SK-N-SH treated with all-trans-retinoic acid at 6 μM for 48 hours (cell line): ENCODE measurements around the gene TTC28.

ENCODE experiments used
- ATAC-seq: fragments of 200-7000 bp; cut with Tn5 transposase; 3 replicates; pipeline ENCODE4 v1.9.1; 2020; ENCODE audit warnings: mild to moderate bottlenecking, moderate library complexity
- ARNTL ChIP-seq: fragments of 450-650 bp; formaldehyde crosslinking; IDR thresholded peaks from 2 replicates; pipeline ENCODE4 v1.5.0; 2020; ENCODE audit warnings: low read depth, mild to moderate bottlenecking, moderate library complexity, borderline replicate concordance
- BACH2 ChIP-seq: fragments of 250-450 bp; sonication (Bioruptor Pico); IDR thresholded peaks from 2 replicates; pipeline ENCODE4 v1.9.0; 2021; ENCODE audit warnings: mild to moderate bottlenecking, borderline replicate concordance
- CREB5 ChIP-seq: fragments of 250-450 bp; sonication (Bioruptor Pico); IDR thresholded peaks from 2 replicates; pipeline ENCODE4 v1.5.1; 2020; ENCODE audit warnings: low read depth, mild to moderate bottlenecking, moderate library complexity
- CSDC2 ChIP-seq: fragments of 250-450 bp; sonication (Bioruptor Pico); IDR thresholded peaks from 2 replicates; pipeline ENCODE4 v1.5.0; 2020; ENCODE audit warnings: mild to moderate bottlenecking, moderate library complexity
- ESRRG ChIP-seq: fragments of 250-450 bp; sonication (Bioruptor Pico); IDR thresholded peaks from 2 replicates; pipeline ENCODE4 v1.6.1; 2021; ENCODE audit warnings: mild to moderate bottlenecking
- GLIS3 ChIP-seq: fragments of 250-450 bp; sonication (Bioruptor Pico); IDR thresholded peaks from 2 replicates; pipeline ENCODE4 v1.5.0; 2020; ENCODE audit warnings: mild to moderate bottlenecking, moderate library complexity
- ISL1 ChIP-seq: fragments of 250-450 bp; sonication (Bioruptor Pico); IDR thresholded peaks from 2 replicates; pipeline ENCODE4 v2.1.2; 2022; ENCODE audit warnings: mild to moderate bottlenecking, moderate library complexity
- OSR1 ChIP-seq: fragments of 250-450 bp; sonication (Bioruptor Pico); IDR thresholded peaks from 2 replicates; pipeline ENCODE4 v1.8.0; 2022; ENCODE audit warnings: moderate library complexity, mild to moderate bottlenecking, inconsistent platforms
- POU6F1 ChIP-seq: fragments of 250-450 bp; sonication (Bioruptor Pico); IDR thresholded peaks from 2 replicates; pipeline ENCODE4 v1.8.0; 2021; ENCODE audit warnings: low read depth, mild to moderate bottlenecking, moderate library complexity, borderline replicate concordance
- PPARA ChIP-seq: fragments of 250-450 bp; sonication (Bioruptor Pico); IDR thresholded peaks from 2 replicates; pipeline ENCODE4 v1.5.0; 2020; ENCODE audit warnings: mild to moderate bottlenecking, borderline replicate concordance
- RARB ChIP-seq: fragments of 250-450 bp; sonication (Bioruptor Pico); IDR thresholded peaks from 2 replicates; pipeline ENCODE4 v1.8.0; 2021; ENCODE audit warnings: mild to moderate bottlenecking, moderate library complexity
- SNAI2 ChIP-seq: fragments of 250-450 bp; sonication (Bioruptor Pico); IDR thresholded peaks from 2 replicates; pipeline ENCODE4 v1.5.0; 2020; ENCODE audit warnings: mild to moderate bottlenecking, moderate library complexity
- TCF4 ChIP-seq: fragments of 250-450 bp; sonication (Bioruptor Pico); IDR thresholded peaks from 2 replicates; pipeline ENCODE4 v1.8.0; 2021; ENCODE audit warnings: mild to moderate bottlenecking, moderate library complexity, borderline replicate concordance
- TOX ChIP-seq: fragments of 250-450 bp; sonication (Bioruptor Pico); IDR thresholded peaks from 2 replicates; pipeline ENCODE4 v1.8.0; 2021; ENCODE audit warnings: mild to moderate bottlenecking, moderate library complexity, borderline replicate concordance
- TSHZ2 ChIP-seq: fragments of 250-450 bp; sonication (Bioruptor Pico); IDR thresholded peaks from 2 replicates; pipeline ENCODE4 v1.5.0; 2020; ENCODE audit warnings: mild to moderate bottlenecking, moderate library complexity
- ZC3H10 ChIP-seq: fragments of 250-450 bp; sonication (Bioruptor Pico); IDR thresholded peaks from 2 replicates; pipeline ENCODE4 v1.5.1; 2021; ENCODE audit warnings: mild to moderate bottlenecking, moderate library complexity
- ZFP3 ChIP-seq: fragments of 250-450 bp; sonication (Bioruptor Pico); IDR thresholded peaks from 2 replicates; pipeline ENCODE4 v1.5.0; 2020; ENCODE audit warnings: mild to moderate bottlenecking, moderate library complexity
- ZFP30 ChIP-seq: fragments of 450-650 bp; formaldehyde crosslinking; IDR thresholded peaks from 2 replicates; pipeline ENCODE4 v1.5.0; 2022; ENCODE audit warnings: mild to moderate bottlenecking, moderate library complexity
- ZNF8 ChIP-seq: fragments of 450-650 bp; formaldehyde crosslinking; IDR thresholded peaks from 2 replicates; pipeline ENCODE4 v1.5.0; 2020; ENCODE audit warnings: mild to moderate bottlenecking, moderate library complexity
- TF ChIP-seq, protein P1 (sequence below): fragments of 250-450 bp; sonication (Bioruptor Pico); IDR thresholded peaks from 2 replicates; pipeline ENCODE4 v1.8.0; 2020; ENCODE audit warnings: mild to moderate bottlenecking, moderate library complexity, borderline replicate concordance
- TF ChIP-seq, protein P2 (sequence below): fragments of 250-450 bp; sonication (Bioruptor Pico); IDR thresholded peaks from 2 replicates; pipeline ENCODE4 v1.5.1; 2021; ENCODE audit warnings: mild to moderate bottlenecking, moderate library complexity

TTC28 gene

DNA sequence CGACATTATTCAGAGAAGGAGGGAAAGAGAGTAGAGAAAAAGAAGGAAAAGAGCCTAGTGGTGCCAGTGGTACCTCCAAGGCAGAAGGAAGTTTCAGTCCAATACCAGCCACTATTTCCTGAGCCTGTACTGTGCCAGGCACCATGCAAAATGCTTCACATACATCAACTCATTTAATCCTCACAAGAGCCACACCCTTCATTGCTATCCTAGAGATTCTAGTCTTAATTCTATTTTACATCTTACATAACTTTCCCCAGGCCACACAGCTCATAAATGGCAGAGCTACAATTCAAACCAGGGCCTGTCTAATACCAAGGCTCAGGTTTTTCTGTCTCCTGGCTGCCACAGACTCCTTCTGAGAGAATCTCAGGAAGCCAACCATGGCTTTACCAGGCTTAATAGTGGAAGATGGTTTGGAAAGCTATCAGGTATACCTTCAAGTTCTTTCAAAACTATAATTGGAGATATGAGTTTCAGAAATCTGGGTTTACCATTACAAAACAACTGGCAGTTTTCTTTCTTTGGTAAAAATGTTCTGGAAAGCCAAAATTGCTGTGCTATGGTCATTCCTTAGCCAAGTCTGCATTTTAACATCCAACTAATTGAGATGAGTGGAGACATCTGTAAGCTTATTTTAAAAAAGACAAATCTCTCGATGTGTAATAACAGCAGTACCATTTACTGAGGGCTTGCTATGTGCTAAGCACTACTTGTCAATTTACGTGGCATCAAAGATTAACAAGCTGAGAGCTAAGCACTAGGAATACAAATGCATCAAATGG, 535.5 kb downstream of the TTC28 start:
- ATAC-seq = peak; percentile 18; the same call in 2 of the 3 replicates
- TF ChIP-seq ISL1 (CRISPR knock-in tag) (peak; percentile 13; the same call in 1 of the 2 replicates), ESRRG (CRISPR knock-in tag) (no peak), SNAI2 (CRISPR knock-in tag) (no peak)

- ATAC-seq = no peak
- TF ChIP-seq BACH2 (CRISPR knock-in tag) (no peak), CSDC2 (no peak), SNAI2 (CRISPR knock-in tag) (no peak), TCF4 (CRISPR knock-in tag) (no peak), ESRRG (CRISPR knock-in tag) (no peak)
- TF ChIP-seq, protein P1, sequence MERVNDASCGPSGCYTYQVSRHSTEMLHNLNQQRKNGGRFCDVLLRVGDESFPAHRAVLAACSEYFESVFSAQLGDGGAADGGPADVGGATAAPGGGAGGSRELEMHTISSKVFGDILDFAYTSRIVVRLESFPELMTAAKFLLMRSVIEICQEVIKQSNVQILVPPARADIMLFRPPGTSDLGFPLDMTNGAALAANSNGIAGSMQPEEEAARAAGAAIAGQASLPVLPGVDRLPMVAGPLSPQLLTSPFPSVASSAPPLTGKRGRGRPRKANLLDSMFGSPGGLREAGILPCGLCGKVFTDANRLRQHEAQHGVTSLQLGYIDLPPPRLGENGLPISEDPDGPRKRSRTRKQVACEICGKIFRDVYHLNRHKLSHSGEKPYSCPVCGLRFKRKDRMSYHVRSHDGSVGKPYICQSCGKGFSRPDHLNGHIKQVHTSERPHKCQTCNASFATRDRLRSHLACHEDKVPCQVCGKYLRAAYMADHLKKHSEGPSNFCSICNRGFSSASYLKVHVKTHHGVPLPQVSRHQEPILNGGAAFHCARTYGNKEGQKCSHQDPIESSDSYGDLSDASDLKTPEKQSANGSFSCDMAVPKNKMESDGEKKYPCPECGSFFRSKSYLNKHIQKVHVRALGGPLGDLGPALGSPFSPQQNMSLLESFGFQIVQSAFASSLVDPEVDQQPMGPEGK (CRISPR knock-in tag) = no peak
Observed at GRCh38 chr22:28143241-28143865, 536.3 kb downstream of the TTC28 start.

- TF ChIP-seq TOX (peak; percentile 57; the same call in 1 of the 2 replicates), BACH2 (CRISPR knock-in tag) (no peak), POU6F1 (CRISPR knock-in tag) (no peak), OSR1 (CRISPR knock-in tag) (no peak), CREB5 (CRISPR knock-in tag) (0 out of 2 replicates have a peak, but pooled peaks have one; percentile 21), ZFP30 (CRISPR knock-in tag) (no peak), ZFP3 (CRISPR knock-in tag) (peak; percentile 40; the same call in 1 of the 2 replicates), TSHZ2 (CRISPR knock-in tag) (peak; percentile 51; the same call in 1 of the 2 replicates), ISL1 (CRISPR knock-in tag) (peak; percentile 97), ARNTL (CRISPR knock-in tag) (no peak), ZC3H10 (CRISPR knock-in tag) (no peak; the same call in 1 of the 2 replicates), PPARA (CRISPR knock-in tag) (no peak), TCF4 (CRISPR knock-in tag) (no peak), RARB (CRISPR knock-in tag) (peak; percentile 18; the same call in 1 of the 2 replicates), SNAI2 (CRISPR knock-in tag) (no peak), ZNF8 (no peak), GLIS3 (CRISPR knock-in tag) (0 out of 2 replicates have a peak, but pooled peaks have one; percentile 53)
- TF ChIP-seq, protein P2, sequence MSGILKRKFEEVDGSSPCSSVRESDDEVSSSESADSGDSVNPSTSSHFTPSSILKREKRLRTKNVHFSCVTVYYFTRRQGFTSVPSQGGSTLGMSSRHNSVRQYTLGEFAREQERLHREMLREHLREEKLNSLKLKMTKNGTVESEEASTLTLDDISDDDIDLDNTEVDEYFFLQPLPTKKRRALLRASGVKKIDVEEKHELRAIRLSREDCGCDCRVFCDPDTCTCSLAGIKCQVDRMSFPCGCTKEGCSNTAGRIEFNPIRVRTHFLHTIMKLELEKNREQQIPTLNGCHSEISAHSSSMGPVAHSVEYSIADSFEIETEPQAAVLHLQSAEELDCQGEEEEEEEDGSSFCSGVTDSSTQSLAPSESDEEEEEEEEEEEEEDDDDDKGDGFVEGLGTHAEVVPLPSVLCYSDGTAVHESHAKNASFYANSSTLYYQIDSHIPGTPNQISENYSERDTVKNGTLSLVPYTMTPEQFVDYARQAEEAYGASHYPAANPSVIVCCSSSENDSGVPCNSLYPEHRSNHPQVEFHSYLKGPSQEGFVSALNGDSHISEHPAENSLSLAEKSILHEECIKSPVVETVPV (CRISPR knock-in tag) = no peak
- TF ChIP-seq, protein P1 (CRISPR knock-in tag) = peak; percentile 80; the same call in 1 of the 2 replicates
- peak; percentile 70 for ATAC-seq
Observed at GRCh38 chr22:28142361-28142961, 537.2 kb downstream of the TTC28 start.
